AG04450 (cell line): ENCODE measurements around the gene ZCCHC24. TPM values are rescaled to one million over a fixed set of nuclear protein-coding genes. Genes with fewer than 3 reads are reported as not detected.
A peak's percentile ranks its signal among the peaks of the same experiment; 100 is the strongest.

Source experiments
- CTCF ChIA-PET: fragments of 300-600, 350-600 bp; formaldehyde crosslinking; extraction: SDS; loops from one replicate; lab custom pipeline; 2022; ENCODE audit warnings: antibody characterized with exemption, inconsistent platforms; lab: Charles Lee
- POLR2A ChIA-PET: fragments of 350-600 bp; formaldehyde crosslinking; extraction: SDS; loops from one replicate; lab custom pipeline; 2021; ENCODE audit warnings: antibody characterized with exemption, inconsistent platforms; lab: Yijun Ruan, JAX
- DNase-seq: peaks from one replicate; pipeline ENCODE4 v3.0.0-alpha.2; 2011; ENCODE audit warnings: low read depth, low spot score
- H3K27ac ChIP-seq: one replicate; pipeline ENCODE4 v1.5.1; 2012; ENCODE audit warnings: low read depth, low read length, control low read depth
- H3K27me3 ChIP-seq: one replicate; pipeline ENCODE4 v1.6.0; 2012; ENCODE audit warnings: low read length; ENCODE audit not compliant: control insufficient read depth, insufficient read depth
- H3K4me3 ChIP-seq: 2 replicates; pipeline ENCODE4 v1.5.1; 2011; ENCODE audit warnings: mild to moderate bottlenecking, low read depth, low read length, control low read depth
- H3K9me3 ChIP-seq: 2 replicates; pipeline ENCODE4 v1.5.1; 2012; ENCODE audit warnings: low read length; ENCODE audit not compliant: control insufficient read depth, insufficient read depth
- polyA plus RNA-seq: library from polyadenylated mRNA; depleted of rRNA; stranded (reverse); fragments of >200 nt; gene quantifications from 2 replicates; pipeline ENCODE4 v1.2.3, GENCODE V29; 2011
- TF ChIP-seq, protein P1 (sequence below): IDR thresholded peaks from 2 replicates; pipeline ENCODE4 v1.5.1; 2011; ENCODE audit warnings: low read depth, low read length, control low read depth, inconsistent platforms

ZCCHC24 gene
- polyA plus RNA-seq, 1 experiment = 37.4 TPM

DNA sequence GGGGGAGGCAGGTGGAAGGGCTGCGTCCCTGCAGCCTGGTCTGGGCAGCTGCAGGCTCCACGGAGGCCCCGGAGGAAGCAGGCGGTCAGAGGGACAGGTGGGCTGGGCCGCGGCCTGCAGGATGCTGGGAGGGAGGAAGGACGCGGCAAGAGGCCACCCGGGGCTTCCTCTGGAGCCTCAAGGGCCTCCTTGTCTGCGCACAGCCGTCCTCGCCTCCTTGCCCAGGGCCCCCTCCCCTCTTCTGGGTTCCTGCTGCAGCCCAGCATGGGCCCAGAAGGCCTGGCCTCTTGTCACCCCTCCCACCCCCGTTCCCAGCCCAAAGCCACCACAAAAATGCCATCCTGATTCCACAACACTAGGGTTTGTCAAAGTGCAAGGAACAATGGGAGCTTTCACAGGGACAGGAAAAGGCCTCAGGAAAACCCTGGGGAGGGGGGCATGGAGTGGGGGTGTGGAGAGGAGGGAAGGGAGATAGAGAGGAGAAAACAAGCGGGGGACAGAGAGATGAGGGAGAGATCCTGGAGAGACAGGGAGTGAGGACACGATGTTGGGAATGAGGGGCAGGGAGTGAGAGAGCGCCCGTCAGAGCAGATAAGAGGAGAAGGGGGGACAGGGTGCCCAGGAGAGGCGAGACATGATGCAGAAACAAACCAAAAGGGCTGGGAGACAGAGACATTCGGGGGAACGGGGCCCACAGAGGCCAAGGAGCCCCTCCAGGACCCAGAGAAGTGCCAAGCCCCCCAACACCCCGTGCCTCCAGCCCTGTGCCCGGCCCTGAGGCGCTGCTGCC is 41.8 kb downstream of the ZCCHC24 start:
- DNase-seq = no peak
- CTCF ChIA-PET = no interaction called here
- POLR2A ChIA-PET = interaction anchor here (0.7 to 2.0 kb wide), 2 partner anchors 19 to 43 kb away, joined by 3 to 6 read pairs; no protein-coding TSS in a partner anchor
- TF ChIP-seq, protein P1, sequence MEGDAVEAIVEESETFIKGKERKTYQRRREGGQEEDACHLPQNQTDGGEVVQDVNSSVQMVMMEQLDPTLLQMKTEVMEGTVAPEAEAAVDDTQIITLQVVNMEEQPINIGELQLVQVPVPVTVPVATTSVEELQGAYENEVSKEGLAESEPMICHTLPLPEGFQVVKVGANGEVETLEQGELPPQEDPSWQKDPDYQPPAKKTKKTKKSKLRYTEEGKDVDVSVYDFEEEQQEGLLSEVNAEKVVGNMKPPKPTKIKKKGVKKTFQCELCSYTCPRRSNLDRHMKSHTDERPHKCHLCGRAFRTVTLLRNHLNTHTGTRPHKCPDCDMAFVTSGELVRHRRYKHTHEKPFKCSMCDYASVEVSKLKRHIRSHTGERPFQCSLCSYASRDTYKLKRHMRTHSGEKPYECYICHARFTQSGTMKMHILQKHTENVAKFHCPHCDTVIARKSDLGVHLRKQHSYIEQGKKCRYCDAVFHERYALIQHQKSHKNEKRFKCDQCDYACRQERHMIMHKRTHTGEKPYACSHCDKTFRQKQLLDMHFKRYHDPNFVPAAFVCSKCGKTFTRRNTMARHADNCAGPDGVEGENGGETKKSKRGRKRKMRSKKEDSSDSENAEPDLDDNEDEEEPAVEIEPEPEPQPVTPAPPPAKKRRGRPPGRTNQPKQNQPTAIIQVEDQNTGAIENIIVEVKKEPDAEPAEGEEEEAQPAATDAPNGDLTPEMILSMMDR = no peak
- peaks cover 8% of the 10 kb centered on the region for H3K9me3 ChIP-seq
- H3K27me3 ChIP-seq = no peaks in the 10 kb centered on the region
- no peak overlapping the region for H3K4me3 ChIP-seq
- H3K27ac ChIP-seq = peak overlapping the region; percentile 52

DNA sequence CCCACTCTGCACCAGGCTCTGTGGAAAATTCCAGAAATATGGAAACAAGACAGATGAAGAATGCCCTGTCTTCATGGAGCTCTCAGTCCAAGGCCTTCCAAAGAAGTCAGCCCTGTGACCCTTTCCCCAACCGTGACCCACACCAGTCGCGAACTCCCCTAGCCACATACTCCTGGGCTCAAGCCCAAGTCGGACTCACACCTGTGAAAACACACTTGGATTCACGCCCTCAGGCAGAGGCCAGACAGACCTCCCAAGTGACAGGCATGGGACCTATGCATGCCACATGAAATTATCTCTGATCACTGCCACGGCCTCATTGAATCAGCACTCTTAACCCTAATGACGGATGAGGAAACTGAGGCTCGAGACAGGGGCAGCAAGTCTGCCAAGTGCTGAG is 42.5 kb downstream of the ZCCHC24 start:
- CTCF ChIA-PET = no interaction called here
- TF ChIP-seq, protein P1 = no peak
- H3K27ac ChIP-seq = no peak overlapping the region

DNA sequence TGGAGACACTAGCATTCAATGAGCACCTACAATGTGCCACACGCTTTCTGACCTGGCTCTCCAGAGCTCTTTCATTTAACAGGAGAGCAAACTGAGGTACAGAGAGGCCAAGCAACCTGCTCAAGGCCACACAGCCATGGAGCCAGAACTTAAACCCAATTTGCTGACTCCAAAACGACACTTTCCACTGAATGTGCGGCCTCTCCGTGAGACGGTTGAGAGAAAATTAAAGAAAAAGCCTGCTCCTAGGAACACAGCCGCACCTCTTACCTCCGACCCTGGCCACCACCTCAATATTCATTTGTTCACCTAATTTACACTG is 42.8 kb downstream of the ZCCHC24 start:
- Histone ChIP-seq H3K4me3 (no peak overlapping the region), H3K27me3 (no peaks in the 10 kb centered on the region), H3K27ac (no peak overlapping the region), H3K9me3 (peaks cover 8% of the 10 kb centered on the region)
- TF ChIP-seq, protein P1 = no peak
- no peak for DNase-seq
- CTCF ChIA-PET = no interaction called here
- POLR2A ChIA-PET = no interaction called here

More for the DNA sequence above, 42.5 kb downstream of the ZCCHC24 start:
- no peak for DNase-seq
- POLR2A ChIA-PET = no interaction called here
- Histone ChIP-seq H3K27me3 (no peaks in the 10 kb centered on the region), H3K4me3 (no peak overlapping the region), H3K9me3 (peaks cover 8% of the 10 kb centered on the region)

DNA sequence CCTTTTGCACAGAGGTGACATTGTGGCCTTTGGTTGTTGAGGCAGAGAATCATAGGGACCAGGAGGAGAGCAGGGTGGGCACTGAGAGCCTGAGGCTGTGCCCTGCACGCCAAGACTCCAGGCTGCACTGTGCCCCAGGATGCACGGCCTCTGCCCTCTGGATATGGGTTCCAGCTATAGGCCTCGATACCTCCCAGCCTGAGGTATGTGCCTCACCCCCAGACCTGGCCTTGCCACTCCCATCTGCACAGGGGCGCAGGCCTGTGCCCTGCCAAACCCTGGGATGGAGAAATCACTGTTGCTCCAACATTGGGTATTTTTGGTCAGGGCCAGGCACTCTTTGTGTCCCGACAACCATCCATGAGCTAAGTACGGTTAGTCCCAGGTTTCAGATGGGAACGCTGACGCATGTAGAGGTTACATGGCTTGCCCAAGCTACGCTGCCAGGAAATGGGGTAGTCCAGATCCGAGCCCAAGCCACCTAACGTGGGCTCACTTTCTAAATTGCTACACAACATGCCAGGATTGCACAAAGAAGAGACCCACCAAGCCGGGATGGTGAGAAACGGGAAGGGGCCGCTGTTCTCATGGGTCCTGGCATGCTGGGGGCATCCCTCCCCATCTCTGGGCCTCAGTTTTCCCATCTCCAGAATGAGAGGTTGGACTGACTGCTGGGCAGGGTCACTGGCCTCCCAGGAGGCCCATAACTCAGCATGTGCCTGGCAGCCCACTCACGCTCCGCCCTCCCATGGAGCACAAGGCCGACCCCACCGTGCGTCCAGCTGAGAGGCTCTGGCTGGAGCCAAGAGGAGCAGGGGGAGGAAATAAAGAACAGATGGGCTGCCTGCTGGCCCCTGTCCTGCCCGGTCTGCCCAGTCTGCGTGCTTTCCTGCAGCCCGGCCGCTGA is 44.2 kb downstream of the ZCCHC24 start:
- Histone ChIP-seq H3K4me3 (no peak overlapping the region), H3K27ac (peak overlapping the region; percentile 39), H3K27me3 (no peaks in the 10 kb centered on the region), H3K9me3 (peaks cover 8% of the 10 kb centered on the region)
- POLR2A ChIA-PET = interaction anchor here (1.9 to 2.9 kb wide), 2 partner anchors 19 to 44 kb away, joined by 5 to 21 read pairs; partner anchors contain the start of gene ZCCHC24
- no peak for DNase-seq
- CTCF ChIA-PET = interaction anchor here (0.7 to 1.8 kb wide), 7 partner anchors 10 to 67 kb away, joined by 3 to 8 read pairs (median 4); no protein-coding TSS in a partner anchor
- TF ChIP-seq, protein P1 = no peak
